ENCODE results near the gene SLC35F4.

Gene SLC35F4

DNA sequence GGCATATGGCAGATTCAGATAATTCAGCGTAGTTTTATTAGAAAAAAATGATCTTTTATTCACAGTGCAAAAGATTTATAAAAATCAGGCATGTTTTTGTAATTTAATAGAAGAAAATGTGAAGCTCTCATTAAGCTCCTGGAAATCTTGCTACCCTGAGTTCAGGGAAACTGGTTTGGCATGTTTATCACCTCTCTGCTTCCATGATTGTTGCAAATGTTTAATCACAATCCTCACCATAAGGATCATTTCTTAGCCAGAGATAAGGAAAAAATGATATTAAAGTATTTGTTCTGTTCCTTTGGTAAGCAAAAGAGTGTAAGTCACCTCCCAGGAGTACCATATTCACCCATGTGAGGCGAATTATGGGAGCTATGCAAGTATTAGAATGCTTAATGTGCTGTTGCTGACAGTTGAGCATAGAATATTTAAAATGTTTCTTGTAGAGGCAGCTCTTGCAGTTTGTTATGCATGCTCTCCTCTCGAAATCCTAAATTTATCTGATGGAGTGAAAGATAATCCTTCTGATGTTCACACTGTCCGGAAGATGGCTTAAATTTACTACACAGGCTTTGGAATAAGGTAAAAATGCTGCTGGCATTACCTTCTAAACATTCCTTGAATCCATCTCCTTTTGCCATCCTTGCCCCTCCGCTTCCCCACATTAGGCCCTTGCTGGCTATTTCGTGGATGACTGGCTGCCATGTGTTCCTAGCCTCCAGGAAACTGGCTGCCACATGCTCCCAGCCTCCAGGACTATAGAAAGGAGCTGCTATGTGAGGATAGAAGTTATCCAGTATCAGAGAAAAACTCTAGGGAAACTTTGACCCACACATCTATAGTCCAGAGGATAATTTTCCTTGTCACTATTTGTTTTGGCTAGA, 256.5 kb downstream of the SLC35F4 start:
- DNase-seq, result no peak

DNA sequence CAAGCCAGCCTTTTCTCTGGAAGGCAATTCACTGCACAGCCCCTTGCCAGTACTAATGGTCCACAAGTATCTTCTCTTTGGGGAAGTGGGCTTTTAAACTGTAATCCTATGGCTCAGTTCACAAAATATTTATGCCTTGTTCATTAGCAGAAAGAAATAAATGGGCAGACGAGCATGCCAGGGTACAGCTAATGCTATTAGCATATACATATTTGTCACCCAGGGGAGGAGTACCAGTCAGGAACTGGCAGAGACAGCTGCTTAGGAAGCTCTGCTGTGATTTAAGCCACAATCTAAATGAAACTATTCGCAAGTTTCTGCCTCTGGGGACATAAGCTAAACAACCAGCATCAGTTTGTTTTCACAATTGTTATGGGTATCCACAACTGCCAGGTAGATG, 258.8 kb downstream of the SLC35F4 start:
- no peak for DNase-seq

DNA sequence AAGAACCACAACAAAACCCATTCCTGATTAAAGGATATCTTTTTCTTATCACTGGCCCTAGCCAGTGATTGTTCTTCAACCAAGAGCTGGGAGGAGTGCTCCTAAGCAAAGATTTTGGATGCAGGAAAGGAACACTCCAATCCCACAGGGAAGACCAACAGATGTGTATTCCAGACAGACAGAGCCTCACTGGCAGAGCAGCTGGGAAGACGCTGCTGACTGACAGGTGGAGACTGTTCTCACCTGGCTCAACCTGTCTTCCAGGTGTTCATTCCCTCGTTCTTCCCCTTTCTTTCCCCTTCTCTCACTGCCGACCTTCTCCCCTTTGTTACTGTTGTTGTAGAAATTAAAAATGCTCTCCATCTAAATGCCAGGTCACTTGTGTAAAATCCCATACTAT, 282.5 kb downstream of the SLC35F4 start:
- no peak for DNase-seq

DNA sequence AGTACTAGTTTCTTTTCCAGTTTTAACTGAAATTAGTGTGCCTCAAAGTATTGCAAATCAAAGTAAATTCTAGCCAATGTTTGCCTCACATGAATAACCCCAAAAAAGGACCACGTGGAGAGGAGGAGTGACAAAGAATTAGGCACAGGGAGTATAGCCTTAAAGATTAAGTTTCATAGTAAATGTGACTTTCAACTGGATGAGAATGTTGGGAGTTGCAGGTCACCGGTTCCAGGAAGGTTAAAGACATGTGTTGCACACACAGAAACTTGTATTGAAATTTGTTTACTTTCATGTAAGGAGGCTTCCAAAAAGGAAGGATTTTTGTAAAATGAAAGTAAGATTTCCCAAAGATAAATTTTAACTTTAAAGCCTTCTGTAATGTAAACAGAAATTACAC, 283.1 kb downstream of the SLC35F4 start:
- no peak for DNase-seq

DNA sequence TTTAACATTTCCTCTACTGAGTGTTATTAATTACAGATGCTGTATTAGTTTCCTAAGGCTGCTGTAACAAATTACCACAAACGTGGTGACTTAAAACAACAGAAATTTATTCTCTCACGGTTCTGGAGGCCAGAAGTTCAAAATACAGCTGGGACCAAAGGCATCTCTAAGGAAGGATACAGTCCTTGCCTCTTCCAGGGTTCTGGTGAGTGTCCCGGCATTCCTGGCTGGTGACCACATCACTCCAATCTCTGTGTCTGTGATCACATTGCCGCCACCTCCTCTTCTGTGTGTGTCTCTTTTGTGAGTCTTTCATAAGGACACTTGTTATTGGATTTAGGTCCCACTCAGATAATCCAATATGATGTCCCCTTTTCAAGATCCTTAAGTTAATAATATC, 287.1 kb downstream of the SLC35F4 start:
- no peak for DNase-seq

DNA sequence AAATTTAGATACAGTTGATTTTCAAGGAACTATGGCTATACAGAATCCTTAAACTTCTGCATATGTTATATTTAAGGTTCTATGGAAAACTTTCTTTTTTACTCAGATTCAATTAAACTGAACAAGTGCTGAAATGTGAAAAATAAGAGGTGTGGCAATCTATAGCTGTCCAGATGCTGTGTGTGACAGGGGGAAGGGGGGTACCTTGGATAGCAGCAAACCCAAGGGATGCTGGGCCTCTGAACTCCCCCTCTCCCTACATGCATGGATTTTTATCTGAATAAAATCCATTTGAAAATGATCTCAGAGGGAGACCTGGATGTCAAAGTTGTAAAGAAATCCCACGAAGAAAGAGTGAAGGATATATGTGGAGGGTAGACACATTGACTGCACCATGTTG, 289.4 kb downstream of the SLC35F4 start:
- no peak for DNase-seq

DNA sequence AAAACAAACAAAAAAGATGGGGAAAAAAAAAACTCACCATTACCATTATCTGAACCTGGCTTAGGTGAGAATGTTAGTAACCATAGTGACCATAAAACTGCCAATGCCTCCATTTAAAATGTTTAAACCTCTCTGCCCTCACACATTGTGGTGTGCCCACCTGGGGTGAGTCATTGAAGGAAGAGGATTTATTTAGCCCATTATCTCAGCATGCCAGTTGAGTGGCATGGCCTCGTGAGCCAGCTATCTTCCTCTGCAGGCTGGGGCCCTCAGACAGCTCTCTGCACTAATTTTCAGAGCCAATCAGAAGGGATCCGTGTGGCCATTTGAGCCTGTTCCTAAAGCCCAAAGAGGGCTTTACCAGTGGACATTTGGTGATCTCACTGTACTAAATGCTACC, 290.4 kb downstream of the SLC35F4 start:
- DNase-seq, result no peak

DNA sequence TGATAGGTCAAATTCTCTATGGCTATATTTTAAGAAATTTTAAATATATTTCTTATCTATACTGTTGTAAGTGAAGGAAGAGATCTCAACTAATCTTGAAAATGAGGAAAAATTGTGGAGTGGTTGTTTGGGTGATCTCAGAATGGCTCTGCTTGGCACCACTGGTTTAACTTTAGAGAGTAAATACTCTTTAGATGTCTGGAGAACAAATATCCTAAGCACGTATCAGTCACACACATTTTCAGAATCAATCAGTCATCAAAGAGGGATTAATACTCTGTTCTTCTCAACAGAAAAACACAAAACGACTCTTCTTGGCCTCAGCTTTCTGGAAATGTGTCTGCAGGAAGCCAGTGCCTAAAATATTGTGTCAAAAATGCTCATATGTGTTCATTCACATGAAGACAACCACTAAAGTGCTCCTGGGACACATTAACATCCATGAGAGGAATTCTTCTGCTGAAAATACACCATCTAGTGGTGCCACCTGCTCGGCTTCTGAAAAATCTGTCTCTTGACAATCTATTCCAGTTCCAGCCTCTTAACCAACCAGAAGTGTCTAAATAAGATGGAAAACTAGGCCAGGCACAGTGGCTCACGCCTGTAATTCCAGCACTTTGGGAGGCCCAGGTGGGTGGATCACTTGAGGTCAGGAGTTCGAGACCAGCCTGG, 291.1 kb downstream of the SLC35F4 start:
- no peak for DNase-seq

DNA sequence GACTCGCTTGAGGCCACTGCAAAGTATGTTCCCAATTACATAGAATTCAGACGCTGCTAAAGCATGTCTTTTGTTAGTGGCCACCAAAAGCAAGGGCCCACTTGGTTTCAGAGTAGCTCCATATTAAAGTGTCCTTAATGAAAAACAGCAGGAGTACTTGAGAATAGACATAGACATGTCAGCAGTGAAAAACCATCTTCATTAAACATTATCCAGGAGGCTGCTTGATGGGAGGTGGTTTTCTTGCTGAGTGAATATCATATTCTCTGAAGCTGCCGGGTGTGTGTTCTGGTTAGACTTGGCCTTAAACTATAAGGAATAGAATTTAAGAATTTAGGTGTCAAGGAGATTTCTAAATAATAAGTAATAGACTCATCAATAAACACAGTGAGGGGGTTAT, 292.7 kb downstream of the SLC35F4 start:
- no peak for DNase-seq

DNA sequence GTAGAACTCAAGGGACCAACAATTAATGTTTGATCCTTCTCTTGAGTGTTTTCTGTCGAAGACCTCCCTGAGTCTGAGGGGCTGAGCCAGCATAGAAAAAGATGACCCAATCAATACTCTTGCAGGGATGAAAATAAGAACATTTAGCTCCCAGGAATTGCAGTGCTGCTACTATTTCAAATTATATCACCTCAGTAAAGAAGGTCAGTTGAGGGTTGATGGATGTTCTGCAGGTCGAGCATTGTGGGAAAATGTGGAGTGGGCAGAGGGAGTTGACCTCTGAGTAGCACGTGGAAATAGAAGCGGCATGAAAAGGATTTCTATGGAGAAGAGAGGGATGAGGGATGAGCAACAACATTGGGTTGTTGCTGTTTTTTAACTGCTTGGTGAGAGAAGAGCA, 297.3 kb downstream of the SLC35F4 start:
- no peak for DNase-seq

DNA sequence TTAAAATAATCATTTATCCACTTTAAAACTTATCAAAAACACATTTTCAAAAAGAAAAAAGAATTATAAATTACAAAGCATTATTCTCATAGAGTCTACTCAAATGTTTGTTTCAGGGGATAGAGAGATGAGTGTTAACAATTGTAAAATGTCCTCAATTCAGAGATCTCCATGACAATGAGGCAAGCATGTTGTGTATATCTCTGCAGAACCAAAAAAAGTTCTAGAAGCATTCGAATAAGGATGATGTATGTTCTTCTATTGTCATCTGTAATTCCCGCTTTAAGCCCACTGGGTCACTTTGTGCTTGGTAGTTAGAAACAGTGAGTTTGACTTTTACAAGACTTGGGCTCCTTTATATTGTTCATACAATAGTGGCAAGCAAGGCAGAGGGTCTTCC, 298.7 kb downstream of the SLC35F4 start:
- DNase-seq, result no peak

DNA sequence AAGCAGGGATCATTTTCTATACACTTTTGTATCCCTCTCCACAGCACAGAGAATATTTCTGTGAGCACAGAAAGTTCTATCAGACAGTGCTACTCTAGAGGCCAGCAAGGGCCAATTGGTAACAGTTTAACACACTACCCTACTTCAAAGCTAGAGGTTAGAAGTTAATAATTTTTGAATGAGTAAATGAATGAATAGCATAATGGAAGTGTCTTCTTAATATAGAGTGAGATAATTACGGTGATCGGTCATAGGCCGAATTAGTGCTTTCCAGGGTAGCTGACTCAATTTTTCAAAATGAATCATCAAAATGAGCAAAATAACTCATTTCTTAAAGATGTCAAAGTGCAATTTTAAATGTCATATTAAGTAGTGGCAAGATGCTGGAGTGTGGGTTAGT, 305.2 kb downstream of the SLC35F4 start:
- no peak for DNase-seq

DNA sequence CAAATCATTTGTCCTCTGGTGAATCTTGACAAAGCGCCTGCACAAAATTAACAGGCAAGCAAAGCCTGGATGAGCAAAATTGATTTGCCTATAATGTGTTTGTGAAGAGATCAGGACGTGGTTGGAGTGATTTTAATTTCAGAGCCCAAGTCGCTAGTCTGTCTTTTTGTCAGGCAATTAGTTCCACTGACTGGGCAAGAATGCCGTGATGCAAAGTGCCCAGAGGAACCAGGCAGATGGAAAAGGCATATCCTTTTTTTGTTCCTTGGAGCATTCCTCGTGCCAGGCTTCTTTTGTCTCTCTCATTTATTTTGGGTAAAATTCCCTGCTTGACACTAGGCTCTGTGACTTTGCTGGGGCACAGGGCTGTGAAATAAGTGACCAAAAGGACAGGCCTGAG, 306.3 kb downstream of the SLC35F4 start:
- DNase-seq, result no peak

DNA sequence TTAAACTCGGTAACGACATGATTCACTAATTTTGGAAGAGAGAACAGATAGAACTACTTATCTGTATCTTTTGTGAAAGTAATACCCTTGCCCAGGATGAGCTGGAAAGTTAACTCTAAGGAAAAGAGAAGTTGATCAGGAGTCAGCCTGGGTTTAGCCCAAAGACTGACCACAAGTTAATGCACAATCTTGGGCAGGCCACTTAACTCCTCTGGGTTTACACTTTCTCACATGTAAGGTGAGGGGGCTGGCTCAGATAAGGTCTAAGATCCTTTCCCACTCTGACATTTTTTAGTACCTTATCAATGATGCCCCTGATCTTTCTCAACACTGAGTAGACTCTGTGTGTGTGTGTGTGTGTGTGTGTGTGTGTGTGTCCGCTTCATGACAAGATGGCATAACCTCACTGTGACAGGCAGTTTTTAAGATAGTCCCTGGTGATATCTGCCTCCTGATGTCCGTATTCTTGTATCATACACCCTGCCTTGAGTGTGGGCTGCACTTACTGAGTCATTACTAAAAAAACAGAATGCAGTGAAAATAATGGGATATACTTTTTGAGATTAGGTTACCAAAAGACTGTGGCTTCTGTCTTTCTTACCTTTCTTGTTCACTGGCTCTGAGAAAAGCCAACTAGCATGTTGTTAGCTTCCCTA, 316.0 kb downstream of the SLC35F4 start:
- no peak for DNase-seq

DNA sequence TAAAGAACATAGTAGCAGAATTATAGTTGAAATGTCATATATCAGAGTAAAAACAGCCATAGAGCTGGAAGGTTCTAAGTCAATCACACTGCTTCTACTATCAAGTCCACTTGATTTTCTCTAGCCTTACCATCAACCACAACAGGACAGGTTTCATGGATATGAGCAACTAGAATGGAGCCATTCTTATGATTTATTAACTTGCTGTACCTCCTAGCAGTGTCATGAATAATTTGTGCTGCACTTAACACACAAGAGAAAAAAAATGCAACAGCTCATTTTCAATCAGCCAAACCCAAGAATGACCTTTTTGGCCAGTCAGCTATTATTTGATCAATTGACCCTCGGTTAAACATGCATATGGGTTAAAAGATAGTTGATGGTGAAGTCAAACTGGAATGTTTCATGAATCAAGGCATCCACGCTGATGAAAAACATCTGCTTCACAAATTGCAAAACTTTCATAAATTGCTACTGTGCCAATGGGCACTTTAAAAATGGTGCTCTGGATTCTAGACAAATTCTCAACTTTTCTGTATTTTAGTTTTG, 316.8 kb downstream of the SLC35F4 start:
- DNase-seq, result no peak

DNA sequence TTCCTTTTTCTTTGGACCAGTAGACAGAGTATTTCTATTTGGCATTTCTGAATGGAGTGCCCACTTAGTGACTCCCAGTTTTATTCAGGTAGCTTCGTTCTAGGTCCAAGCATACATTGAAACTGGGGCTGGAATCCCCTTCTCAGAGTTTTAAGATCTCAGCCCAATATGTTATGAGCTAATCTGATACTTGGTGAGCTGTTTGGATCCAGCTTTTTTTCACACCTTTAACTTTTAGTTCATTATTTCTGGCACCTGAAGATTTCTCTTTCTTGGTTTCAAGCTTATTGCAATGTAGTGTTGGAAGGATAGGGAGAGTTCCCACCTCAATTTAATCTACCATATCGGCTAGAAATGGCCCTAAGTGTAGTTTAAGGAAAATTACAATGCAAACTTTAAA, 318.8 kb downstream of the SLC35F4 start:
- no peak for DNase-seq

DNA sequence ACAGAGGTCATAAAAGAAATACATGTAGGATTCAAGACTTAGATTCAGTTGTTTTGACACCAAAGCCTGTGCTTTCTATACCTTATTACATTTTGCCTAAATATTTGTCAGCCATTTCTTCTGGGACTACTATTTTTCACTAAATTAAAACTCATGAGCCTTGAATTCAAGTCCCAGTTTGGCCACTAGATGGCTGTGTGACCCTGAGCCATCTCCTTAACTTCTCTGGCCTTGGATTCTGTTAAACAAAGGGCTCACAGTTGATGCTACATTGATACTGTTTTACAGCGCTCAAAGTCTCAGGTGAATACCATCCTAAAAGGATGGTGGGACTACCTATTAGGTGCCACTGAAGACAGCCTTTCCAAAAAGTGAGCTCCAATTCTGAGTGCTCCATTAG, 332.7 kb downstream of the SLC35F4 start:
- no peak for DNase-seq

DNA sequence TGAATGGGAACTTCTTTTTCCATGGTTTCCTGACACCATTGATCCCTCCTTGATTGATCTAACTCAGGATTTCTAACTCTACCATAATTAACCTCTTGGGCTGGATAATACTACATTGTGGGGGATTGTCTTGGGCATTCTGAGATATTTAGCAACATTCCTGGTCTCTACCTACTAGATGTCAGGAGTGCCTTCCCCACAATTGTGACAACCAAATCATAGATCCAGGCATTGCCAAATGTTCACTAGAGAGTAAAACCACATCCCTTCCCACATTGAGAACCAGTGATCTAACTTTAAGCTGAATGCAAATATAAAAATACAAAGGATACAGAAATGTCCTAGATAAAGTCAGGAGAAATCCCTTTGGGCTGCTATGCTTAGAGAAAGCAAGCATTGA, 335.3 kb downstream of the SLC35F4 start:
- no peak for DNase-seq

DNA sequence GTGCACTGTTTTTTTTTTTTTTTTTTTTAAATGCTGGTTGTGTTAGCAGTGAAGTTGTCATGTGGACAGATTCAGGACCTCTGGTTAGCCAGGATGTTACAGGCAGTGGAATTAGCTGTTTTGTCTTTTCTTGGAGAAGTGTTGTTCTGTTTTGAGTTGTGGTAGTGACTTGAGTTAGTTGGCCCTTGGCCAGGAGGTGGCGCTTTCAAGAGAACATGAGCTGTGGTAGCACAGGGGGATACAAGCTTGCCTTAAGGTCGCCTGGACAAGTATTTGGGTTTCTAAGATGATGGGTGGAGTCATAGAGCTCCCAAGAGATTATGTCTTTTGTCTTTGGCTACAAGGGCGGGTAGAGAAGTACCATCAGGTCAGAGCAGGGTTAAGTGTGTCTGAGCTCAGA, 338.9 kb downstream of the SLC35F4 start:
- DNase-seq, result no peak

DNA sequence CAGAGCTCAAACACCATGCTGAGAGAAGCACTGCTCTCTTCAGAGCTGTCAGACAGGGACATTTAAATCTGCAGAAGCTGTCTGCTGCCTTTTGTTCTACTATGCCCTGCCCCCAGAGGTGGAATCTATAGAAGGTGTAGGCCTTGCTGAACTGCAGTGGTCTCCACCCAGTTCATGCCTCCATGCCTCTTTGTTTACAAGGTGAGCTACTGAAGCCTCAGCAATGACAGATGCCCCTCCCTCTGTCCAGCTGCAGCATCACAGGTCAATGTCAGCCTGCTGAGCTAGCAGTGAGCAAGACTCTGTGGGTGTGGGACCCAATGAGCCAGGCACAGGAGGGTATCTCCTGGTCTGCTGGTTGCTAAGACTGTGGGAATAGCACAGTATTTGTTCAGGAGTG, 346.8 kb downstream of the SLC35F4 start:
- DNase-seq, result no peak

All from activated effector memory CD4-positive, alpha-beta T cell treated with anti-CD3 and anti-CD28 coated beads, Interleukin-2, amount 50 U/mL, for 16 hours (primary cell).